ENCODE data around the gene KCNJ11.
"Not testable (repeated sequence)": the region's sequence is repeated elsewhere in the genome, so short reads cannot be mapped to it uniquely, and the experiment has no call there.

The KCNJ11 gene

GRCh38 chr11:17388609-17389210 is at the start of gene KCNJ11:
TSS of gene KCNJ11 (minus strand) at chr11:17388659. CDS start at chr11:17388091, 568 bp downstream.
- DNase-seq (ENCODE audit: low read depth in 1 of 2, low spot score in 1 of 2): no peak

- no peak for DNase-seq (ENCODE audit: low read depth in 1 of 2, low spot score in 1 of 2)
Measured at GRCh38 chr11:17437366-17437765, 48.9 kb upstream of the KCNJ11 start.

GRCh38 chr11:17434108-17434507 is 45.6 kb upstream of the KCNJ11 start:
- DNase-seq (ENCODE audit: low read depth in 1 of 2, low spot score in 1 of 2): no peak

DNA sequence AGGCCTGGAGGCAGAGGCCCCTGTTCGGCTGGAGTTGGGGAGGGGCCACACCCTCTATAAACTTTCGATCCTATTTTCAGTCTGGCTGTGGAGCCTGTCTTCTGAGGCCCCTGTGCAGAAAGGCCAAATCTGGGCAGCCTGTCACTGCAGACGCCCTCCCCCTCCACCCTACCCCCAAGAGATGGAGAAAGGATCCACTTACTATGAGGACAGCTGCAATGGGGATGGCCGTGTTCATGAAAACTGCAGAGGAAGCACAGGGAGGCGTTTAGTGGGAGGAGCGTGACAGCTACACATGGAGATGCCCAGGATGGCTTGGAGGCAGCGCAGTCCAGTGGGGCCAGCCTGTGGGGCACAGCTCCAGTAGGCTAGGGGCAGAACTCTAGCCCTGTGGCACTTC is 43.5 kb upstream of the KCNJ11 start:
- DNase-seq (ENCODE audit: low read depth in 1 of 2, low spot score in 1 of 2): no peak

DNA sequence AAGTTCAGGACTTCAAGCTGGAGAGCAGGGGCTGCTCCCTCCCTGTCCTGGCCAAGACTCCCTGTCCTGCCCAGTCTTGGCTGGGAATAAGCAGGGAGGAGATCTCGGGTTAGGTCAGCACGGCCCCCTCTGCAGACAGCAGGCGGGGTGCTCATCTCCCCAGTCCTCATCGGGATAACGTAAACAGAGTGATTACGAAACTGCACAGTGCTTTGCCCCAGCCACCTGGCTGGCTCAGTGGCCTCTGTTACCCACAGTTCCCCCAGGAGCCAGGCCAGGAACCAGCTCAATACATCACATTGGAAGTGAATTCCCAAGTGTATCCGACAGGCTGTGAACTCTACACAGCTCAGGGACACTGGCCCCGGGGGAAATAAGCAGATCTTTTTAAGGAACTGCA is 42.7 kb upstream of the KCNJ11 start:
- no peak for DNase-seq (ENCODE audit: low read depth in 1 of 2, low spot score in 1 of 2)

DNA sequence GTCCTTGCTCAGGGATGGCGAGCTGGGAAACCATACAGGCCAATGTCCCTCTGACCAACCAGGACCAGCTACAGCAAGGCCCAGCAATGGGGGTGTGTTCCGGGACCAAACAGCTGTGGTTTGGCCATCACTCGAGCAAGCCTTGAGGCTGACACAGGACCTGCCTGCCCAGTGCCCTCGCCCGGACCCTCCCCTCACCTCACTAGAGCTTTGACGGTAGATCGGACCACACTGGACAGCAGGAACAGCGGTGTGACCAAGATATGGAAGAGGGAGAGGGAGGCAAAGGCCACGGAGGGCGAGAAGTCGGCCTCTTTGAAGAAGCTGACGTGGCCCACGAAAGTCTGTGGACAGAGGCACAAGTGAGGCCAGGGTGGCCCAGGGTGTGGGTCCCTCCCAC is 42.2 kb upstream of the KCNJ11 start:
- no peak for DNase-seq (ENCODE audit: low read depth in 1 of 2, low spot score in 1 of 2)

DNA sequence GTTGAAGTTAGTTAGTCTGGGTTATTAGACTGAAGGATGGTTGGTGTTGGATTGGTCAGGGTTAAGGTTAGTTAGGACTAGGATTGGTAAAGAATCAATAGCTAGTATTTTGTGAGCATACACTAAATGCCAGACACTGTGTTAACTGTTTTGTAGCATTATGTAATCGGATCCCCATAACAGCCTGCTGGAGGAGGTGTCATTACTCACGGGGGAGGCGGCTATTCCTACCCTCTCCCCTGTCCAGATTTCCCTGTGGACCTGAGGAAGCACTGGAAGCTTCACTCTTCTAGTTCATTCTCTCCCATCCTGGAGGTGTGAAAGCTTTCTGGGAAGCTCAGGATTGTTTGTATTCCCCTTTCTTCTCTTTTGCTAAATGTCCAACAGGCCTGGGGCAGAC is 40.5 kb upstream of the KCNJ11 start:
- no peak for DNase-seq (ENCODE audit: low read depth in 1 of 2, low spot score in 1 of 2)

DNA sequence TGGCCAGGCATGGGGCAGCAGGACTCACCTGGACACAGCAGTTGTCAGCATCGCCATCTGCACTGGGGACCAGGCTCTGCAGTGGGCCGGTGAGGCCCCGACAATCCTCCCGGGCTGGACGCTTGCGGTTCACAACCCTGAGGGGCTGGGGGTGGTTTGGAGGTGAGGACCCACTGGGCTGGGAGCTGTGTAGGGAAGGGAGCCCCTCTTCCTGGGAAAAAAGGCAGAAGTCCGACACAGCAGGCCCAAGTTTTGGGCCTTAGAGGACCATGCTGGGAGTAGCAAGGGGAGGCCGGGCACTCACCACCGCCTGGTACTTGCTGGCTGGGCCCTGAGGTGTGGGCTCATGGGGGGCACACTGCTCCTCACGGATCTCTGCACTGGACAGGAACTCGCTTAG is 39.8 kb upstream of the KCNJ11 start:
- no peak for DNase-seq (ENCODE audit: low read depth in 1 of 2, low spot score in 1 of 2)

DNA sequence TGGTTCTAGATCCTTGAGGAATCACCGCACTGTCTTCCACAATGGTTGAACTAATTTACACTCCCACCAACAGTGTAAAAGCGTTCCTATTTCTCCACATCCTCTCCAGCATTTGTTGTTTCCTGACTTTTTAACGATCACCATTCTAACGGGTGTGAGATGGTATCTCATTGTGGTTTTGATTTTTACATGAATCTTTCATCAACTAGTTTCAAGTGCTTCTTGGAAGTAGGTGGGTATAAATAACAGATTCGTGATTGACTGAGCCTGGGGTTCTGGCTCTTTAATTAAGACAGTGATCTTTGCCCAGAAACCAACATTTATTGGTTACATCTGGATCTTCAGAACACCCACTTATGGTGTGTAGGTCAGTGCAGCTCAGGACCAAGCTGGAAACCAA is 37.8 kb upstream of the KCNJ11 start:
- not testable (repeated sequence) for DNase-seq (ENCODE audit: low read depth in 1 of 2, low spot score in 1 of 2)

GRCh38 chr11:17423533-17424310 is 35.3 kb upstream of the KCNJ11 start:
- no peak for DNase-seq (ENCODE audit: low read depth in 1 of 2, low spot score in 1 of 2)

GRCh38 chr11:17421781-17422180 is 33.3 kb upstream of the KCNJ11 start:
- DNase-seq (ENCODE audit: low read depth in 1 of 2, low spot score in 1 of 2): no peak

GRCh38 chr11:17418444-17419081 is 30.1 kb upstream of the KCNJ11 start:
- no peak for DNase-seq (ENCODE audit: low read depth in 1 of 2, low spot score in 1 of 2)

GRCh38 chr11:17416492-17416891 is 28.0 kb upstream of the KCNJ11 start:
- DNase-seq (ENCODE audit: low read depth in 1 of 2, low spot score in 1 of 2): no peak

DNA sequence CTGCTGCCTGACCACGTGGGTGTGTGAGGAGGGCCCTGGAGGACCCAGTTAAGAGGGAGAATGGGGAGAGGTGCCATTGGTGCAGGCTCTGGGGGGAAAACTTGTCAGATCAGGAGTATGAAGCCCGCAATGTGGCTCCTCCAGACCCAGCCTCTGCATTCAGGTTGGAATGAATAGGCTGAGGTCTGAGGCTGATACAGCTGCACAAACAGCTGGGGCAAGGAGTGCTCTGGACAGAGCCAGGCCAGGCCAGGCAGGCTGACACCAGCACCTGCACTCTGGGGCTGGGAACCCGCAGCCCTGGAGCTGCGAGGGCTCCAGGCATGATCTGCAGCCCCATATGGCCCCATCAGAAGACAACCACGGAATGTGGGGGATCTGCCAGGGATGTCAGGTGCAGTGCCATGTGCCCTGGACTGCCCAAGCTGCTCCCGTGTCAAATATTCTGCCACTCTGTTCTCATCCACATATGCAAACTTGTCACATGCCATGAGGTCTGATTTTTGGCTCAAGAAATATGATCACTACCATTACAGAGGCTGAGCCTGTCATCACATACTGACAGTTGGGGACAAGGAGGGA is 27.2 kb upstream of the KCNJ11 start:
- DNase-seq (ENCODE audit: low read depth in 1 of 2, low spot score in 1 of 2): no peak

DNA sequence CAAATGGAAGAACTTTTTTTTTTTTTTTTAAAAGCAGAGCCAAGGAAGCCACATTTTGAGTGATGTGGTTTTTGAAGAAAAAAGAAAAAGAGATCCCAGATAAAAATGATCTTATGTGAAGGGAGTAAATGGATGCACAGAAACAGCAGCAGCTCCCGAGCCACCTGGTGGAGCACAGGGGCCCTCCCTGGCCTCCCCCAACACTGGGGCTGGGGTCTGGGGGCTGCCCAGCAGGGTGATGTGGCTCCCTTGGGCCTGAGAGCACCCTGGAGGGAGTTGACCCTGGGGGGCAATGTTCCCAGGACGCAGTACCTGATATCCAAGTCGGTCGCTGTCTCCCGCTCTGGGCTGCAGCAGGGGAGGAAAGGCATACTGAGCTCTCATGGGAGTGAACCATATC is 26.5 kb upstream of the KCNJ11 start:
- no peak for DNase-seq (ENCODE audit: low read depth in 1 of 2, low spot score in 1 of 2)

- DNase-seq (ENCODE audit: low read depth in 1 of 2, low spot score in 1 of 2): no peak
Measured at GRCh38 chr11:17414317-17414737, 25.9 kb upstream of the KCNJ11 start.

DNA sequence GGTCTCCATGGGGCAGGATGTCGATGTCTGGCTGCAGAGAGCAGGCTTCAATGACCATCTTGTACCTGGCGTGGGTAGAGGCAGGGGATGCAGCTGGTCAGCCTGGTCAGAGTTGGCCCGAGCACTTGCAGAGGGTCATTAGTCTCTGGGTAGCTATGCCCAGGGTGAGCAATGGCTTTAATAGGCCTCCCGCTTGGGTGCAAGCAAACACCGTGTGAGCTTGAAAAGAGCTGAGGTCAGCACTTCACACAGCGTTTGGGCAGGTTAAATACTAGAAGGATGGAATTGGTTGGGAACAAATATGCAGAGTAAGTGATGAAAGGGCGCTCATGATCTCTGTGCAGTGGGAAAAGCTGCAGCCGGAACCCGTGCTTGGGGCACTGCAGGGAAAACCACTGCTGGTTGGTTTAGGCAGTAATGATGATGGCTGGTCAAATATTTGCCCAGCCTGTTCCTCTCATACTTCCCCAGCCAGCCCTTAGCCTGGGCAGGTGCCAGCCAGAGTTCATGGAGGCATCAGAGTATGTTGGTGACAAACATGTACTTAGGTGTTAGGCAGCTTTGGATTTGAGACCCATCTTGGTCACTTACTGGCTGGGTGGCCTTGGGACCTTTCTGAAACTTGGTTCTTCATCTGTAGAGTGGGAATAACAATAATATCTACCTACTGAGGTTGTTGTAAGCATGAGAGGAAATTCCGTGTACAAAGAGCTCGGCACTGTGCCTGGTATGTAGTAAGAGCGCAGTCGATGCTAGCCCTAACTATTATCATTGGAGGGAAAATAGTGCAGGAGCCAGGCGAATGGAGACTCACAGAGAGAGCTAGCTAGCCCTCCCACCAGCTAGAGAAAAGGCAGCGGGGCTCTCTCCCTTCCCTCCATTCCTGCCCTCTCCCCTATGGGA is 25.2 kb upstream of the KCNJ11 start:
- DNase-seq (ENCODE audit: low read depth in 1 of 2, low spot score in 1 of 2): no peak

- DNase-seq (ENCODE audit: low read depth in 1 of 2, low spot score in 1 of 2): no peak
Measured at GRCh38 chr11:17412488-17413180, 24.2 kb upstream of the KCNJ11 start.

- no peak for DNase-seq (ENCODE audit: low read depth in 1 of 2, low spot score in 1 of 2)
Measured at GRCh38 chr11:17411418-17411817, 23.0 kb upstream of the KCNJ11 start.

DNA sequence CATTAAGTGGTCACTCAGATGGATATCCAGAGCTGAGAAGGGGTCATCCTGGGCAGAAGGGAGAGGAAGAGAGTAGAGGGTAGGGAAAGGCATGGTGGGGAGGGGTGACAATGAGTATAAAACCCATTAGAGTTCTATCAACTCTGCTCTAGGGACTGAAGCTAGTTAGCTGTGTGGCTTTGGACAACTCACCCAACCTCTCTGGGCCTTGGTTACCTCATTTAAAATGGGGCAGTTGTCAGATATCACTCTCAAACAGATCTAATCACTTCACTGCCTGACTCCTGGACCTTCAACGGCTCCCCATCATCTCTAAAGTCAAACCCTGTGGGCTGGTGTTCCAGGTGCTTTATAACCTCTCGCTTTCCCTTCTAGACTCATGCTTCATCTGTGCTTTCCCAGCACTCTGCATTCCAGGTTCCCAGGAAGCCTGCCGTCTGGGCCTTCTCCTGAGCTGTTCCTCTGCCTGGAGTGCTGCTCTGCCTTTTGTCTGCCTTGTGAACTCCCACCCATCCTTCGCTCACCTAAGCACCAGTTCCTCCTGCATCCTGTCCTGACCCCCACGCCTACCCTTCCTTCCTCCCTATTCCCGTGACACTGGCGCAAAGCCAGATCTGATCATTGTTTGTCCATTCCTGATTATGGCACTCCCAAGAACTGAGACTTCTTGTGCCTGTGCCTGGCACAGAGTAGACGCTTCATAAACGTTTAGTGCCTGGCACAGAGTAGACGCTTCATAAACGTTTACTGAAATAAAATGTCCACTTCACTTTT is 22.3 kb upstream of the KCNJ11 start:
- no peak for DNase-seq (ENCODE audit: low read depth in 1 of 2, low spot score in 1 of 2)
